Measurements from ENCODE around the gene TRAF7. TPM values are rescaled to one million over a fixed set of nuclear protein-coding genes. Genes with fewer than 3 reads are reported as not detected.

TRAF7 gene
- polyA plus RNA-seq, 3 donors: 5.9 to 41.9 (median 6.7) TPM

DNA sequence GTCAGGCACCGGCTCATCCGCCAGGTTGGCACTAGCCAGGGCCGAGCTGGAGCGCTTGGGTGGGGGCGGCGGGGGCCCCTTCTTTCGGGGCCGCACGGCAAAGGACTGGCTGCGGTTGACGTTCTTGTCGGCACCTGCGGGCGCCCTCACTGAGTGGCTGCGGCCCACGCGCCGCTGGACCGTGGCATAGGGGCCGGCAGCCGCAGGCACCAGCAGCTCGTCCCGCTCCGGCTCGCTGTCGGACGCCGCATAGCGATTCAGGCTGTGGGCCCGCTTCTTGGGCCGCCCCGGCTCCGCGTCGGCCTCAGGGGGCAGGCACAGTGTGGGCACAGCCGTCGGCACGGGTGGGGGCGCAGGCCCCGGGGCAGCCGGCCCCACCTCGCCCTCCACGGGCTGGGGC lies 24.9 kb downstream of the TRAF7 start:
- intact Hi-C loops (cut with micrococcal nuclease): no loop called here
- DNase-seq: no peak
- no peaks in the 10 kb centered on the region for H3K79me2 ChIP-seq (ENCODE audit: insufficient read depth, low read length)
- TF ChIP-seq, protein P1, sequence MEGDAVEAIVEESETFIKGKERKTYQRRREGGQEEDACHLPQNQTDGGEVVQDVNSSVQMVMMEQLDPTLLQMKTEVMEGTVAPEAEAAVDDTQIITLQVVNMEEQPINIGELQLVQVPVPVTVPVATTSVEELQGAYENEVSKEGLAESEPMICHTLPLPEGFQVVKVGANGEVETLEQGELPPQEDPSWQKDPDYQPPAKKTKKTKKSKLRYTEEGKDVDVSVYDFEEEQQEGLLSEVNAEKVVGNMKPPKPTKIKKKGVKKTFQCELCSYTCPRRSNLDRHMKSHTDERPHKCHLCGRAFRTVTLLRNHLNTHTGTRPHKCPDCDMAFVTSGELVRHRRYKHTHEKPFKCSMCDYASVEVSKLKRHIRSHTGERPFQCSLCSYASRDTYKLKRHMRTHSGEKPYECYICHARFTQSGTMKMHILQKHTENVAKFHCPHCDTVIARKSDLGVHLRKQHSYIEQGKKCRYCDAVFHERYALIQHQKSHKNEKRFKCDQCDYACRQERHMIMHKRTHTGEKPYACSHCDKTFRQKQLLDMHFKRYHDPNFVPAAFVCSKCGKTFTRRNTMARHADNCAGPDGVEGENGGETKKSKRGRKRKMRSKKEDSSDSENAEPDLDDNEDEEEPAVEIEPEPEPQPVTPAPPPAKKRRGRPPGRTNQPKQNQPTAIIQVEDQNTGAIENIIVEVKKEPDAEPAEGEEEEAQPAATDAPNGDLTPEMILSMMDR (IDR thresholded peaks at IDR 0.05): no peak
- H4K20me1 ChIP-seq (ENCODE audit: insufficient read depth, low read length): no peaks in the 10 kb centered on the region
- H3K4me2 ChIP-seq (replicated peaks; ENCODE audit: extremely low read depth, low read length, poor library complexity, severe bottlenecking): no peak overlapping the region
- H3K9me3 ChIP-seq (replicated peaks in 1 of 2; ENCODE audit: control insufficient read depth in 1 of 2, insufficient read depth in 1 of 2, low read length in 2 of 2): no peaks in the 10 kb centered on the region
- 97% methylated on average over 43 of the region's 43 CpGs for WGBS (ENCODE audit: insufficient coverage)
- H2AFZ ChIP-seq (ENCODE audit: insufficient read depth, low read depth, low read length, poor library complexity, severe bottlenecking): no peak overlapping the region
- H3K27ac ChIP-seq (ENCODE audit: low read depth in 1 of 2, low read length in 2 of 2): no peak overlapping the region
- Mint-ChIP-seq H3K36me3 (peaks cover 14 to 21% of the 10 kb centered on the region in 2 donors), H3K4me1 (no peaks in the 10 kb centered on the region), H3K4me3 (no peak overlapping the region), H3K27me3 (ENCODE audit: low read depth in 3 of 3) (peaks cover 0 to 5% (median 3%) of the 10 kb centered on the region in 3 donors), H3K27ac (no peak overlapping the region), H3K9me3 (peaks cover 0 to 2% (median 0%) of the 10 kb centered on the region in 7 donors)
- H3K27me3 ChIP-seq (ENCODE audit: control insufficient read depth in 2 of 2, insufficient read depth in 2 of 2, low read length in 2 of 2): peaks cover 0 to 3% of the 10 kb centered on the region in 2 donors
- H3K9ac ChIP-seq (ENCODE audit: insufficient read depth, low read length, poor library complexity, severe bottlenecking): no peak overlapping the region
- H3K36me3 ChIP-seq (replicated peaks in 1 of 2; ENCODE audit: control insufficient read depth in 1 of 2, insufficient read depth in 2 of 2, low read length in 2 of 2): peaks cover 16 to 25% of the 10 kb centered on the region in 2 donors
- no peaks in the 10 kb centered on the region for H3K4me1 ChIP-seq (ENCODE audit: control insufficient read depth in 1 of 2, insufficient read depth in 2 of 2, low read length in 2 of 2)
- no peak overlapping the region for H3K4me3 ChIP-seq (replicated peaks in 1 of 3; ENCODE audit: low read depth in 2 of 3, low read length in 3 of 3)

DNA sequence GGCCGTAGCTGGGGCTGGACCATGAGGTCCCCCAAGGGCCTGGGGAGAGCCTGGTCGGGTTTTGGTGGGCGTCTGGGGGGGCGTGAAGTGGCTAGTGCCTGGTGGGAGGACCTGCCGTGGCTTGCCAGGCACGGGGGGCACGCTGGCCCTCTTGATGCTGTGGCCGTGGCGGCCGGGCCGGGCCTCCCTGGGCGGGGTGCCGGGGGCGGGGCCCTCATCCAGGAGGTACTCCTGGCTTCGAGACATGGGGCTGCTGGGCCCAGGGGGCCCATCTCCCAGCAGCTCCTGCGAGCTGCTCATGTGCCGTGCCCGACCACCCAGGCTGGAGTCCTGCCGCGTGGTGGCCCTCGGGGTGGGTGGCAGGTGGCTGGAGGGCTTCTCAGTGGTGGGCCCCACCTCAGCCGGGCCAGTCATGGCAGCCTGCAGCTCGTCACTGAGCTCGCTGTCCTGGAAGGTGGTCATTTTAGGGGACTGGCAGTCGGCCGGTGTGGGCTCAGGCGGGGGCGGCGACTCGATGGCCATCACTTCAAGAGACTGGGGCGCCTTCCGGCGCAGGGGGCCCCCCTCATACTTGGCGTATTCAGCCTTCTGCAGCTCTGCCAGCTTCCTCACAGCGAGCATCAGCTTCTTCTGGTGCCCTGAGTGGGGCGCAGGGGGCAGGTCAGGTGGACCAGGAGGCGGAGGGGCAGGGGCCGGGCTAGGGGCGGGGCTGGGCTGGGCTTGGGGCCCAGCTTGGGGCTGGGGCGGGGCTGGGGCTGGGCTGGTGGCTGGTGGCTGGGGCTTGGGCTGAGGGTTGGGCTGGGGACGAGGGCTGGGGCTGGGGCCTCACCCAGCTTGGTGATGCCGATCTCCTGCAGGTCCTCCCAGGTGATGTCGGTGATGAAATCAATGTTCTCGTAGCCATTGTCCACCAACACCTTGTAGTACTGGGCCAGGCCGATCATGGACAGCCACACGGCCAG lies 25.7 kb downstream of the TRAF7 start:
- H2AFZ ChIP-seq (ENCODE audit: insufficient read depth, low read depth, low read length, poor library complexity, severe bottlenecking): no peak overlapping the region
- H3K79me2 ChIP-seq (ENCODE audit: insufficient read depth, low read length): no peaks in the 10 kb centered on the region
- H3K36me3 ChIP-seq (replicated peaks in 1 of 2; ENCODE audit: control insufficient read depth in 1 of 2, insufficient read depth in 2 of 2, low read length in 2 of 2): peaks cover 8 to 17% of the 10 kb centered on the region in 2 donors
- peaks cover 2 to 6% (median 3%) of the 10 kb centered on the region in 3 donors for H3K27me3 Mint-ChIP-seq (ENCODE audit: low read depth in 3 of 3)
- peaks cover 0 to 2% (median 0%) of the 10 kb centered on the region in 7 donors for H3K9me3 Mint-ChIP-seq
- no peaks in the 10 kb centered on the region for H4K20me1 ChIP-seq (ENCODE audit: insufficient read depth, low read length)
- no peaks in the 10 kb centered on the region for H3K9me3 ChIP-seq (replicated peaks in 1 of 2; ENCODE audit: control insufficient read depth in 1 of 2, insufficient read depth in 1 of 2, low read length in 2 of 2)
- H3K27ac Mint-ChIP-seq: peak overlapping the region in 1 of 7 donors; percentile 64
- no peak overlapping the region for H3K27ac ChIP-seq (ENCODE audit: low read depth in 1 of 2, low read length in 2 of 2)
- H3K36me3 Mint-ChIP-seq: peaks cover 7 to 13% of the 10 kb centered on the region in 2 donors
- no peaks in the 10 kb centered on the region for H3K4me1 ChIP-seq (ENCODE audit: control insufficient read depth in 1 of 2, insufficient read depth in 2 of 2, low read length in 2 of 2)
- 94% methylated on average over 37 of the region's 46 CpGs for WGBS (ENCODE audit: insufficient coverage)
- no peak overlapping the region for H3K9ac ChIP-seq (ENCODE audit: insufficient read depth, low read length, poor library complexity, severe bottlenecking)
- H3K4me1 Mint-ChIP-seq: no peaks in the 10 kb centered on the region
- H3K4me3 Mint-ChIP-seq: no peak overlapping the region
- TF ChIP-seq, protein P1 (IDR thresholded peaks at IDR 0.05): no peak
- intact Hi-C loops (cut with micrococcal nuclease): no loop called here
- no peak overlapping the region for H3K4me2 ChIP-seq (replicated peaks; ENCODE audit: extremely low read depth, low read length, poor library complexity, severe bottlenecking)
- peaks cover 0 to 3% of the 10 kb centered on the region in 2 donors for H3K27me3 ChIP-seq (ENCODE audit: control insufficient read depth in 2 of 2, insufficient read depth in 2 of 2, low read length in 2 of 2)
- DNase-seq: no peak
- H3K4me3 ChIP-seq (replicated peaks in 1 of 3; ENCODE audit: low read depth in 2 of 3, low read length in 3 of 3): no peak overlapping the region

All from CD14-positive monocyte (primary cell).